GM23338 (cell line): ENCODE measurements around the gene UGT1A3. TPM values are rescaled to one million over a fixed set of nuclear protein-coding genes. Genes with fewer than 3 reads are reported as not detected.

Source experiments
- ATAC-seq: fragments of 200-7000 bp; cut with Tn5 transposase; 3 replicates; pipeline ENCODE4 v1.9.1; 2020
- DNase-seq: peaks from one replicate; pipeline ENCODE4 v3.0.0-alpha.2; 2015; ENCODE audit warnings: low spot score
- H2AFZ ChIP-seq: fragments of 200-600 bp; sonication (generic); 2 replicates; pipeline ENCODE4 v1.8.0; 2016; ENCODE audit warnings: antibody characterized with exemption, mild to moderate bottlenecking, moderate library complexity
- H3F3A ChIP-seq: fragments of 200-600 bp; sonication (generic); replicated peaks from 2 replicates; pipeline ENCODE4 v1.8.0; 2017; ENCODE audit warnings: antibody characterized with exemption, mixed run types, low read depth
- H3K27ac ChIP-seq: fragments of 200-600 bp; sonication (generic); 2 replicates; pipeline ENCODE4 v1.6.1; 2016; ENCODE audit warnings: low read depth
- H3K27me3 ChIP-seq: fragments of 200-600 bp; sonication (generic); 2 replicates; pipeline ENCODE4 v1.8.0; 2016; ENCODE audit warnings: mild to moderate bottlenecking, mixed run types, moderate library complexity; ENCODE audit not compliant: insufficient read depth
- H3K36me3 ChIP-seq: fragments of 200-600 bp; sonication (generic); 2 replicates; pipeline ENCODE4 v1.8.0; 2016; ENCODE audit warnings: mild to moderate bottlenecking; ENCODE audit not compliant: insufficient read depth
- H3K4me1 ChIP-seq: fragments of 200-600 bp; sonication (generic); 2 replicates; pipeline ENCODE4 v1.8.0; 2016; ENCODE audit warnings: mild to moderate bottlenecking, moderate library complexity; ENCODE audit not compliant: insufficient read depth
- H3K4me2 ChIP-seq: fragments of 200-600 bp; sonication (generic); 2 replicates; pipeline ENCODE4 v1.7.1; 2017; ENCODE audit warnings: mixed run types
- H3K4me3 ChIP-seq: fragments of 200-600 bp; sonication (generic); 2 replicates; pipeline ENCODE4 v1.6.1; 2016; ENCODE audit warnings: mixed run types
- H3K79me2 ChIP-seq: fragments of 200-600 bp; sonication (generic); replicated peaks from 2 replicates; pipeline ENCODE4 v1.8.0; 2017; ENCODE audit warnings: mild to moderate bottlenecking; ENCODE audit not compliant: insufficient read depth
- H3K9me2 ChIP-seq: fragments of 200-600 bp; sonication (generic); 2 replicates; pipeline ENCODE4 v1.8.0; 2017; ENCODE audit not compliant: insufficient read depth
- H4K20me1 ChIP-seq: fragments of 200-600 bp; sonication (generic); replicated peaks from 2 replicates; pipeline ENCODE4 v1.8.0; 2017; ENCODE audit warnings: mild to moderate bottlenecking; ENCODE audit not compliant: insufficient read depth
- H3K27ac Mint-ChIP-seq: 2 replicates; pipeline ENCODE4 v1.8.0; 2020; ENCODE audit warnings: inconsistent platforms, mild to moderate bottlenecking, moderate library complexity, mixed read lengths
- H3K27me3 Mint-ChIP-seq: 3 replicates; pipeline ENCODE4 v1.8.0; 2022; ENCODE audit warnings: low read depth, mild to moderate bottlenecking, moderate library complexity, mixed read lengths, inconsistent platforms; ENCODE audit not compliant: insufficient read depth, poor library complexity
- H3K36me3 Mint-ChIP-seq: 3 replicates; pipeline ENCODE4 v1.8.0; 2021; ENCODE audit warnings: low read depth, mild to moderate bottlenecking, inconsistent platforms, moderate library complexity, mixed read lengths
- H3K4me1 Mint-ChIP-seq: 3 replicates; pipeline ENCODE4 v1.8.0; 2020; ENCODE audit warnings: mild to moderate bottlenecking, inconsistent platforms, mixed read lengths
- H3K4me3 Mint-ChIP-seq: 3 replicates; pipeline ENCODE4 v1.8.0; 2021; ENCODE audit warnings: moderate library complexity, mild to moderate bottlenecking, inconsistent platforms, mixed read lengths
- H3K9me3 Mint-ChIP-seq: 3 replicates; pipeline ENCODE4 v1.8.0; 2020; ENCODE audit warnings: moderate library complexity, mild to moderate bottlenecking, inconsistent platforms, mixed read lengths
- CREB1 ChIP-seq: fragments of 250-450 bp; sonication (Bioruptor Pico); IDR thresholded peaks from 2 replicates; pipeline ENCODE4 v1.5.0; 2020; ENCODE audit warnings: low read depth, mild to moderate bottlenecking, moderate library complexity
- EZH2 ChIP-seq: fragments of 200-600 bp; sonication (generic); IDR thresholded peaks from one replicate; pipeline ENCODE4 v1.8.0; 2017; ENCODE audit warnings: antibody characterized with exemption, mild to moderate bottlenecking, low read depth; ENCODE audit not compliant: unreplicated experiment
- JUNB ChIP-seq: IDR thresholded peaks from one replicate; pipeline ENCODE4 v1.6.1; 2016; ENCODE audit warnings: antibody characterized with exemption; ENCODE audit not compliant: unreplicated experiment
- REST ChIP-seq: IDR thresholded peaks from one replicate; pipeline ENCODE4 v1.6.1; 2018; ENCODE audit warnings: antibody characterized with exemption; ENCODE audit not compliant: unreplicated experiment
- polyA plus RNA-seq: library from polyadenylated mRNA; unstranded; fragments of >200 nt; fragmentation: Nextera tagmentation; extraction: Ambion mirVana; gene quantifications from 2 replicates; pipeline ENCODE4 v1.2.1, GENCODE V29; 2016
- total RNA-seq: library from RNA; depleted of rRNA; stranded (reverse); fragments of >200 nt; shearing (Covaris generic); gene quantifications from 2 replicates; pipeline ENCODE4 v1.2.3, GENCODE V29; 2014
- TF ChIP-seq, protein P1 (sequence below): fragments of 250-450 bp; sonication (Bioruptor Pico); IDR thresholded peaks from 2 replicates; pipeline ENCODE4 v1.5.0; 2020; ENCODE audit warnings: mild to moderate bottlenecking, moderate library complexity

UGT1A3 gene
- total and polyA plus RNA-seq, 2 experiments from 2014 or later: not detected

- TF ChIP-seq, protein P1, sequence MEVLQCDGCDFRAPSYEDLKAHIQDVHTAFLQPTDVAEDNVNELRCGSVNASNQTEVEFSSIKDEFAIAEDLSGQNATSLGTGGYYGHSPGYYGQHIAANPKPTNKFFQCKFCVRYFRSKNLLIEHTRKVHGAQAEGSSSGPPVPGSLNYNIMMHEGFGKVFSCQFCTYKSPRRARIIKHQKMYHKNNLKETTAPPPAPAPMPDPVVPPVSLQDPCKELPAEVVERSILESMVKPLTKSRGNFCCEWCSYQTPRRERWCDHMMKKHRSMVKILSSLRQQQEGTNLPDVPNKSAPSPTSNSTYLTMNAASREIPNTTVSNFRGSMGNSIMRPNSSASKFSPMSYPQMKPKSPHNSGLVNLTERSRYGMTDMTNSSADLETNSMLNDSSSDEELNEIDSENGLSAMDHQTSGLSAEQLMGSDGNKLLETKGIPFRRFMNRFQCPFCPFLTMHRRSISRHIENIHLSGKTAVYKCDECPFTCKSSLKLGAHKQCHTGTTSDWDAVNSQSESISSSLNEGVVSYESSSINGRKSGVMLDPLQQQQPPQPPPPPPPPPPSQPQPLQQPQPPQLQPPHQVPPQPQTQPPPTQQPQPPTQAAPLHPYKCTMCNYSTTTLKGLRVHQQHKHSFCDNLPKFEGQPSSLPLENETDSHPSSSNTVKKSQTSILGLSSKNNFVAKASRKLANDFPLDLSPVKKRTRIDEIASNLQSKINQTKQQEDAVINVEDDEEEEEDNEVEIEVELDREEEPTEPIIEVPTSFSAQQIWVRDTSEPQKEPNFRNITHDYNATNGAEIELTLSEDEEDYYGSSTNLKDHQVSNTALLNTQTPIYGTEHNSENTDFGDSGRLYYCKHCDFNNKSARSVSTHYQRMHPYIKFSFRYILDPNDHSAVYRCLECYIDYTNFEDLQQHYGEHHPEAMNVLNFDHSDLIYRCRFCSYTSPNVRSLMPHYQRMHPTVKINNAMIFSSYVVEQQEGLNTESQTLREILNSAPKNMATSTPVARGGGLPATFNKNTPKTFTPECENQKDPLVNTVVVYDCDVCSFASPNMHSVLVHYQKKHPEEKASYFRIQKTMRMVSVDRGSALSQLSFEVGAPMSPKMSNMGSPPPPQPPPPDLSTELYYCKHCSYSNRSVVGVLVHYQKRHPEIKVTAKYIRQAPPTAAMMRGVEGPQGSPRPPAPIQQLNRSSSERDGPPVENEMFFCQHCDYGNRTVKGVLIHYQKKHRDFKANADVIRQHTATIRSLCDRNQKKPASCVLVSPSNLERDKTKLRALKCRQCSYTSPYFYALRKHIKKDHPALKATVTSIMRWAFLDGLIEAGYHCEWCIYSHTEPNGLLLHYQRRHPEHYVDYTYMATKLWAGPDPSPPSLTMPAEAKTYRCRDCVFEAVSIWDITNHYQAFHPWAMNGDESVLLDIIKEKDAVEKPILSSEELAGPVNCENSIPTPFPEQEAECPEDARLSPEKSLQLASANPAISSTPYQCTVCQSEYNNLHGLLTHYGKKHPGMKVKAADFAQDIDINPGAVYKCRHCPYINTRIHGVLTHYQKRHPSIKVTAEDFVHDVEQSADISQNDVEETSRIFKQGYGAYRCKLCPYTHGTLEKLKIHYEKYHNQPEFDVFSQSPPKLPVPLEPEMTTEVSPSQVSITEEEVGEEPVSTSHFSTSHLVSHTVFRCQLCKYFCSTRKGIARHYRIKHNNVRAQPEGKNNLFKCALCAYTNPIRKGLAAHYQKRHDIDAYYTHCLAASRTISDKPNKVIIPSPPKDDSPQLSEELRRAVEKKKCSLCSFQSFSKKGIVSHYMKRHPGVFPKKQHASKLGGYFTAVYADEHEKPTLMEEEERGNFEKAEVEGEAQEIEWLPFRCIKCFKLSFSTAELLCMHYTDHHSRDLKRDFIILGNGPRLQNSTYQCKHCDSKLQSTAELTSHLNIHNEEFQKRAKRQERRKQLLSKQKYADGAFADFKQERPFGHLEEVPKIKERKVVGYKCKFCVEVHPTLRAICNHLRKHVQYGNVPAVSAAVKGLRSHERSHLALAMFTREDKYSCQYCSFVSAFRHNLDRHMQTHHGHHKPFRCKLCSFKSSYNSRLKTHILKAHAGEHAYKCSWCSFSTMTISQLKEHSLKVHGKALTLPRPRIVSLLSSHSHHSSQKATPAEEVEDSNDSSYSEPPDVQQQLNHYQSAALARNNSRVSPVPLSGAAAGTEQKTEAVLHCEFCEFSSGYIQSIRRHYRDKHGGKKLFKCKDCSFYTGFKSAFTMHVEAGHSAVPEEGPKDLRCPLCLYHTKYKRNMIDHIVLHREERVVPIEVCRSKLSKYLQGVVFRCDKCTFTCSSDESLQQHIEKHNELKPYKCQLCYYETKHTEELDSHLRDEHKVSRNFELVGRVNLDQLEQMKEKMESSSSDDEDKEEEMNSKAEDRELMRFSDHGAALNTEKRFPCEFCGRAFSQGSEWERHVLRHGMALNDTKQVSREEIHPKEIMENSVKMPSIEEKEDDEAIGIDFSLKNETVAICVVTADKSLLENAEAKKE (CRISPR knock-in tag): no peak
- no peak for TF ChIP-seq CREB1 (CRISPR knock-in tag)
- no peak for TF ChIP-seq EZH2
Observed at GRCh38 chr2:233698740-233699139, 30.1 kb upstream of the UGT1A3 start (continued).

DNA sequence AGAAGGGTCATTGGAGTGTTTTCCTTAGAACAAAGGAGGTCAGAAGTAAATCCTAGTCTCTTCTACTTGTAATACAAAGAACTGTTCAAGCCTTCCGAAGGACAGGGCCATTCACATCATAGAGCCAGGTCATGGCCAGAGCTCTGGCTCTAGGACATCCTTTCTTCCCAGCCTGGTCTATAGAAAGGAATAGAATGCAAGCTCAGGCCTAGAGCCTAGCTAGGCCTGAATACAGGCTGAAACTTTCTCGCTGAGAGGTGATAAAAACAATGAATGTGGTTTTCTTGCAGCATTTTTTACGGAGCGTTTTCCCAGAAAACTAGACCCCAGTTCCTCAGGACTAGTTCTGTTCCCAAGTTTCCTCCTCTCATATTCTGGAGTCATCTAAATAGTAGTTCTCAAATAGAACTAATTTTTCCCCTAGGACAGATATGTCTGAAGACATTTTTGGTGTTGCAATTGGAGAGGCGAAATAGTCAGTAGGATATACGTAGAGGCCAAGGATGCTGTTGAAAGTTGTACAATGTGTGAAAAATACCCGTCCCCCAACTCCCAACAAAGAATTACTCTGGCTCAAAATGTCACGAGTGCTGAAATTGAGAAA lies 29.3 kb upstream of the UGT1A3 start:
- Histone ChIP-seq H3K27ac (no peak overlapping the region), H3F3A (no peaks in the 10 kb centered on the region), H3K27me3 (no peaks in the 10 kb centered on the region), H4K20me1 (no peaks in the 10 kb centered on the region), H3K79me2 (no peaks in the 10 kb centered on the region), H3K4me2 (no peak overlapping the region), H2AFZ (peak overlapping the region; percentile 81; the same call in 1 of the 2 replicates), H3K4me3 (no peak overlapping the region), H3K36me3 (no peaks in the 10 kb centered on the region), H3K9me2 (no peaks in the 10 kb centered on the region), H3K4me1 (0 out of 2 replicates have a peak, but pooled peaks cover 5% of the 10 kb centered on the region)
- peaks cover 5% of the 10 kb centered on the region; the same call in 2 of the 3 replicates for H3K4me1 Mint-ChIP-seq
- TF ChIP-seq JUNB: no peak
- no peak for TF ChIP-seq REST
- DNase-seq (no peak), ATAC-seq (peak; percentile 22; the same call in 2 of the 3 replicates)
- no peaks in the 10 kb centered on the region for H3K36me3 Mint-ChIP-seq
- no peaks in the 10 kb centered on the region for H3K27me3 Mint-ChIP-seq
- H3K4me3 Mint-ChIP-seq: no peak overlapping the region
- peak overlapping the region; percentile 93 for H3K27ac Mint-ChIP-seq
- H3K9me3 Mint-ChIP-seq: no peaks in the 10 kb centered on the region
